CD8-positive, alpha-beta memory T cell (primary cell): Measurements from ENCODE around the gene ABCA9. TPM values are rescaled to one million over a fixed set of nuclear protein-coding genes. Genes with fewer than 3 reads are reported as not detected.
"Not testable (repeated sequence)": the region's sequence is repeated elsewhere in the genome, so short reads cannot be mapped to it uniquely, and the experiment has no call there.

Source experiments
- CTCF ChIA-PET: fragments of 350-600 bp; sonication (Branson Sonifier 250); formaldehyde crosslinking; loops from one replicate; lab custom pipeline; 2021; ENCODE audit warnings: antibody characterized with exemption; lab: Charles Lee
- POLR2A ChIA-PET: fragments of 350-600 bp; sonication (Branson Sonifier 250); formaldehyde crosslinking; loops from one replicate; lab custom pipeline; 2021; ENCODE audit warnings: antibody characterized with exemption; lab: Charles Lee
- DNase-seq, 5 donors: peaks; one replicate each; pipeline versions ENCODE4 v3.0.0 to v3.0.0-alpha.2; 2020 to 2022; ENCODE audit warnings: mixed read lengths in 1 of 5
- H3K27ac ChIP-seq: one replicate; pipeline ENCODE4 v1.7.0; 2013; ENCODE audit warnings: low read depth, mild to moderate bottlenecking, low read length, moderate library complexity
- H3K27me3 ChIP-seq: 2 replicates; pipeline ENCODE4 v1.7.0; 2013; ENCODE audit warnings: low read length, mild to moderate bottlenecking; ENCODE audit not compliant: insufficient read depth, poor library complexity, severe bottlenecking
- H3K36me3 ChIP-seq: 2 replicates; pipeline ENCODE4 v1.7.0; 2013; ENCODE audit warnings: mild to moderate bottlenecking, low read length, moderate library complexity; ENCODE audit not compliant: insufficient read depth
- H3K4me1 ChIP-seq: 2 replicates; pipeline ENCODE4 v1.7.0; 2013; ENCODE audit warnings: mild to moderate bottlenecking, low read length, moderate library complexity; ENCODE audit not compliant: insufficient read depth
- H3K4me3 ChIP-seq: 2 replicates; pipeline ENCODE4 v1.7.0; 2013; ENCODE audit warnings: mild to moderate bottlenecking, low read length
- H3K9me3 ChIP-seq: 2 replicates; pipeline ENCODE4 v1.7.0; 2013; ENCODE audit warnings: mild to moderate bottlenecking, low read length
- H3K27ac Mint-ChIP-seq, 8 donors: one replicate each; pipeline ENCODE4 v1.8.0; 2020 to 2021; ENCODE audit warnings: mixed read lengths in 8 of 8, mild to moderate bottlenecking in 6 of 8, inconsistent platforms in 3 of 8, moderate library complexity in 3 of 8
- H3K27me3 Mint-ChIP-seq, 2 donors: one replicate each; pipeline ENCODE4 v1.8.0; 2020 to 2021; ENCODE audit warnings: mixed read lengths in 2 of 2, mild to moderate bottlenecking in 1 of 2, moderate library complexity in 1 of 2
- H3K36me3 Mint-ChIP-seq, 3 donors: one replicate each; pipeline ENCODE4 v1.8.0; 2020 to 2021; ENCODE audit warnings: mixed read lengths in 3 of 3, inconsistent platforms in 1 of 3, mild to moderate bottlenecking in 1 of 3
- H3K4me1 Mint-ChIP-seq, 3 donors: one replicate each; pipeline ENCODE4 v1.8.0; 2020 to 2021; ENCODE audit warnings: mixed read lengths in 3 of 3, inconsistent platforms in 1 of 3, mild to moderate bottlenecking in 1 of 3
- H3K4me3 Mint-ChIP-seq, 7 donors: one replicate each; pipeline ENCODE4 v1.8.0; 2020 to 2021; ENCODE audit warnings: mixed read lengths in 7 of 7, mild to moderate bottlenecking in 6 of 7, moderate library complexity in 4 of 7, inconsistent platforms in 2 of 7
- H3K9me3 Mint-ChIP-seq, 5 donors: one replicate each; pipeline ENCODE4 v1.8.0; 2020 to 2022; ENCODE audit warnings: mixed read lengths in 5 of 5, mild to moderate bottlenecking in 3 of 5, moderate library complexity in 2 of 5, inconsistent platforms in 1 of 5
- polyA plus RNA-seq: library from polyadenylated mRNA; unstranded; fragments of 300-500 nt; fragmentation: Illumina TruSeq; gene quantifications from one replicate; pipeline ENCODE4 v1.2.3, GENCODE V29; 2021
- total RNA-seq, 2 experiments: library from RNA; stranded (reverse); gene quantifications; one replicate each; pipeline ENCODE4 v1.2.3, GENCODE V29; 2021

ABCA9 gene
- total and polyA plus RNA-seq, 3 experiments from 2014 or later, result not detected

GRCh38 chr17:69009930-69010329 lies 50.8 kb downstream of the ABCA9 start:
- no peak overlapping the region for H3K27ac Mint-ChIP-seq

GRCh38 chr17:69004759-69005158 lies 56.0 kb downstream of the ABCA9 start:
- H3K27ac Mint-ChIP-seq, H3K27me3 ChIP-seq, DNase-seq, H3K36me3 ChIP-seq, H3K9me3 ChIP-seq, H3K4me3 Mint-ChIP-seq, H3K36me3 Mint-ChIP-seq, H3K9me3 Mint-ChIP-seq, H3K27ac ChIP-seq, H3K4me1 ChIP-seq, CTCF ChIA-PET, H3K4me1 Mint-ChIP-seq, H3K4me3 ChIP-seq, POLR2A ChIA-PET: not testable (repeated sequence)
- H3K27me3 Mint-ChIP-seq, result peaks cover 13 to 25% of the 10 kb centered on the region in 2 donors

More at GRCh38 chr17:69009930-69010329, 50.8 kb downstream of the ABCA9 start:
- Histone ChIP-seq H3K27ac (no peak overlapping the region), H3K4me1 (no peaks in the 10 kb centered on the region), H3K4me3 (no peak overlapping the region), H3K36me3 (no peaks in the 10 kb centered on the region), H3K27me3 (no peaks in the 10 kb centered on the region), H3K9me3 (no peaks in the 10 kb centered on the region)
- ChIA-PET POLR2A (no interaction called here), CTCF (no interaction called here)
- Mint-ChIP-seq H3K36me3 (no peaks in the 10 kb centered on the region), H3K4me3 (no peak overlapping the region), H3K9me3 (peaks cover 0 to 5% (median 2%) of the 10 kb centered on the region in 5 donors), H3K27me3 (peaks cover 12 to 25% of the 10 kb centered on the region in 2 donors), H3K4me1 (no peaks in the 10 kb centered on the region)
- no peak for DNase-seq

- CTCF ChIA-PET, H3K36me3 ChIP-seq, H3K27me3 Mint-ChIP-seq, H3K4me3 ChIP-seq, H3K4me1 Mint-ChIP-seq, DNase-seq, H3K9me3 Mint-ChIP-seq, H3K27me3 ChIP-seq, H3K27ac Mint-ChIP-seq, H3K27ac ChIP-seq, H3K4me3 Mint-ChIP-seq, POLR2A ChIA-PET, H3K9me3 ChIP-seq, H3K36me3 Mint-ChIP-seq, H3K4me1 ChIP-seq: not testable (repeated sequence)
Observed at GRCh38 chr17:68999743-69000142, 61.0 kb downstream of the ABCA9 start.

GRCh38 chr17:68993112-68993511 lies 67.6 kb downstream of the ABCA9 start:
- ChIA-PET POLR2A (no interaction called here), CTCF (no interaction called here)
- Histone ChIP-seq H3K4me3 (no peak overlapping the region), H3K36me3 (no peaks in the 10 kb centered on the region), H3K27ac (no peak overlapping the region), H3K27me3 (no peaks in the 10 kb centered on the region), H3K9me3 (no peaks in the 10 kb centered on the region), H3K4me1 (no peaks in the 10 kb centered on the region)
- H3K27me3 Mint-ChIP-seq, result no peaks in the 10 kb centered on the region
- H3K4me1 Mint-ChIP-seq, result no peaks in the 10 kb centered on the region
- no peak for DNase-seq
- peaks cover 0 to 3% (median 0%) of the 10 kb centered on the region in 5 donors for H3K9me3 Mint-ChIP-seq
- H3K4me3 Mint-ChIP-seq, result no peak overlapping the region
- H3K27ac Mint-ChIP-seq, result no peak overlapping the region
- no peaks in the 10 kb centered on the region for H3K36me3 Mint-ChIP-seq

- Histone ChIP-seq H3K27me3 (no peaks in the 10 kb centered on the region), H3K4me1 (no peaks in the 10 kb centered on the region), H3K36me3 (no peaks in the 10 kb centered on the region), H3K4me3 (no peak overlapping the region), H3K9me3 (no peaks in the 10 kb centered on the region), H3K27ac (no peak overlapping the region)
- ChIA-PET POLR2A (no interaction called here), CTCF (no interaction called here)
- no peaks in the 10 kb centered on the region for H3K27me3 Mint-ChIP-seq
- no peak overlapping the region for H3K27ac Mint-ChIP-seq
- H3K4me3 Mint-ChIP-seq, result no peak overlapping the region
- no peaks in the 10 kb centered on the region for H3K36me3 Mint-ChIP-seq
- DNase-seq, result no peak
- no peaks in the 10 kb centered on the region for H3K4me1 Mint-ChIP-seq
- H3K9me3 Mint-ChIP-seq, result no peaks in the 10 kb centered on the region
Observed at GRCh38 chr17:68987966-68988365, 72.8 kb downstream of the ABCA9 start.

GRCh38 chr17:68981288-68981687 lies 79.4 kb downstream of the ABCA9 start:
- H3K4me1 Mint-ChIP-seq, result peaks cover 0 to 1% (median 0%) of the 10 kb centered on the region in 3 donors
- no peak overlapping the region for H3K27ac Mint-ChIP-seq
- Histone ChIP-seq H3K27me3 (no peaks in the 10 kb centered on the region), H3K36me3 (no peaks in the 10 kb centered on the region), H3K9me3 (no peaks in the 10 kb centered on the region), H3K4me3 (no peak overlapping the region), H3K4me1 (no peaks in the 10 kb centered on the region), H3K27ac (no peak overlapping the region)
- no peaks in the 10 kb centered on the region for H3K36me3 Mint-ChIP-seq
- DNase-seq, result no peak
- H3K4me3 Mint-ChIP-seq, result no peak overlapping the region
- POLR2A ChIA-PET, result no interaction called here
- peaks cover 0 to 16% of the 10 kb centered on the region in 2 donors for H3K27me3 Mint-ChIP-seq
- CTCF ChIA-PET, result no interaction called here
- no peaks in the 10 kb centered on the region for H3K9me3 Mint-ChIP-seq

- Mint-ChIP-seq H3K27ac (no peak overlapping the region), H3K36me3 (no peaks in the 10 kb centered on the region), H3K27me3 (peaks cover 2 to 32% of the 10 kb centered on the region in 2 donors), H3K9me3 (peaks cover 0 to 2% (median 0%) of the 10 kb centered on the region in 5 donors), H3K4me3 (no peak overlapping the region), H3K4me1 (no peaks in the 10 kb centered on the region)
- H3K4me3 ChIP-seq, result no peak overlapping the region
- H3K27ac ChIP-seq, result no peak overlapping the region
- CTCF ChIA-PET, result no interaction called here
- H3K36me3 ChIP-seq, result no peaks in the 10 kb centered on the region
- H3K27me3 ChIP-seq, result no peaks in the 10 kb centered on the region
- DNase-seq, result no peak
- no peaks in the 10 kb centered on the region for H3K9me3 ChIP-seq
- POLR2A ChIA-PET, result no interaction called here
- no peaks in the 10 kb centered on the region for H3K4me1 ChIP-seq
Observed at GRCh38 chr17:68973098-68973846, 87.5 kb downstream of the ABCA9 start.

DNA sequence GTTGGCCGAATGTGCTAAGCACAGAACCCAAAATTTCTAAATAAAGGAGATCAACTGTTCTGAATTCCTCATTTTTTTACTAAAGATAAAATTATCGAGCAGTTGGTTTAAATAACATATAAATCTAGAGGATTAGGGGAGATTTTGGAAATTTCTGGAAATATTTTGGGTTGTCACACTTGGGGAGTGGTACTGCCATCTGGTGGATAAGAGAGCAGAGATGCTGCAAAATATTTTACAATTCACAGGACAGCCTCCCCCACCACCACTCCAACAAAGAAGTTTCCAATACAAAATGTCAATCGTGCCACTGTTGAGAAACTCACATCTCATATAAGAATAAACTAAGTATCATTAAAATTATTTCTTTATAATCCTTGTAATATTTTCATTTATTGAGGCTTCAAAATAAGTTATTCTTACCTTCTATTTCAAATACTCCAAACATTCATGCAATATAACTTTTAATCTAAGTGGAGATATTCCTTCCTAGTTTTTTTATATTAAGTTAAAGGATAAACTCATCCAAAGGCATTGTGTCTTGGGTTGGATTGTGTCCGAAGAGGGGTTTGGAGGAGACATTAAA lies 88.5 kb downstream of the ABCA9 start:
- ChIA-PET CTCF (no interaction called here), POLR2A (no interaction called here)
- Histone ChIP-seq H3K36me3 (no peaks in the 10 kb centered on the region), H3K4me3 (no peak overlapping the region), H3K9me3 (no peaks in the 10 kb centered on the region), H3K27ac (no peak overlapping the region), H3K27me3 (no peaks in the 10 kb centered on the region), H3K4me1 (no peaks in the 10 kb centered on the region)
- no peaks in the 10 kb centered on the region for H3K36me3 Mint-ChIP-seq
- no peak overlapping the region for H3K4me3 Mint-ChIP-seq
- no peak overlapping the region for H3K27ac Mint-ChIP-seq
- no peak for DNase-seq
- H3K4me1 Mint-ChIP-seq, result no peaks in the 10 kb centered on the region
- H3K9me3 Mint-ChIP-seq, result peaks cover 0 to 2% (median 0%) of the 10 kb centered on the region in 5 donors
- H3K27me3 Mint-ChIP-seq, result peaks cover 2 to 24% of the 10 kb centered on the region in 2 donors
